Body of pancreas (tissue), 4 donors: ENCODE measurements around the gene STEAP2. TPM values are rescaled to one million over a fixed set of nuclear protein-coding genes. Genes with fewer than 3 reads are reported as not detected.

Source experiments
- ATAC-seq: fragments of 150-250 bp; one replicate; pipeline ENCODE4 v1.9.1; 2016
- DNase-seq, 4 donors: peaks; one replicate each; pipeline ENCODE4 v3.0.0-alpha.2; 2019
- H3K27ac ChIP-seq, 4 donors: fragments of 200-600 bp; sonication (generic); 1 replicate in 3 of 4; 2 replicates in 1 of 4; pipeline versions ENCODE4 v1.5.1 to v1.6.1; 2016 to 2019; ENCODE audit warnings: mild to moderate bottlenecking in 1 of 4, mixed read lengths in 1 of 4, moderate library complexity in 1 of 4
- H3K27me3 ChIP-seq, 2 donors: fragments of 200-600 bp; sonication (generic); one replicate each; pipeline ENCODE4 v1.6.0; 2016; ENCODE audit warnings: mild to moderate bottlenecking in 1 of 2
- H3K36me3 ChIP-seq, 2 donors: fragments of 200-600 bp; sonication (generic); replicated peaks in 1 of 2; 2 replicates each; pipeline ENCODE4 v1.5.1; 2016; ENCODE audit warnings: low read depth in 2 of 2; ENCODE audit not compliant: insufficient read depth in 1 of 2
- H3K4me1 ChIP-seq: fragments of 200-600 bp; sonication (generic); one replicate; pipeline ENCODE4 v1.6.0; 2016
- H3K4me3 ChIP-seq, 2 donors: fragments of 200-600 bp; sonication (generic); 1 replicate in 1 of 2; 2 replicates in 1 of 2; pipeline ENCODE4 v1.5.1; 2016 to 2019
- H3K9me3 ChIP-seq, 3 donors: fragments of 200-600 bp; sonication (generic); 1 replicate in 2 of 3; 2 replicates in 1 of 3; pipeline ENCODE4 v1.5.1; 2016
- POLR2A ChIP-seq, 3 donors: fragments of 450-650 bp; IDR thresholded peaks; one replicate each; pipeline ENCODE4 v1.6.1; 2016; ENCODE audit warnings: antibody characterized with exemption in 3 of 3, mild to moderate bottlenecking in 2 of 3
- WGBS, 2 donors: methylation state at CpG; one replicate each; pipeline ENCODE4 v1.1.5; 2017; 5-methylcytosine and 5-hydroxymethylcytosine counted together
- intact Hi-C: fragments of 100-400 bp; cut with DNase I; formaldehyde crosslinking; loops from one replicate; pipeline ENCODE4 v1.15.1; 2023
- small RNA-seq: library from RNA; depleted of rRNA; stranded (forward); fragments of <200 nt; gene quantifications from one replicate; pipeline ENCODE3, GENCODE V24; 2016
- total RNA-seq, 2 donors: library from RNA; depleted of rRNA; stranded (reverse); fragments of >200 nt; gene quantifications; one replicate each; pipeline ENCODE4 v1.1.0, GENCODE V29; 2016
- TF ChIP-seq, protein P1 (sequence below), 7 experiments: fragments of 450-650 bp in 4 of 7; fragments of 200-600 bp in 3 of 7; sonication (generic) in 3 of 7; IDR thresholded peaks; one replicate each; pipeline ENCODE4 v1.5.1; 2016 to 2019; ENCODE audit warnings: antibody characterized with exemption in 7 of 7

STEAP2 gene
- total RNA-seq, 2 donors from 2014 or later: 9.2 to 12.7 TPM

DNA sequence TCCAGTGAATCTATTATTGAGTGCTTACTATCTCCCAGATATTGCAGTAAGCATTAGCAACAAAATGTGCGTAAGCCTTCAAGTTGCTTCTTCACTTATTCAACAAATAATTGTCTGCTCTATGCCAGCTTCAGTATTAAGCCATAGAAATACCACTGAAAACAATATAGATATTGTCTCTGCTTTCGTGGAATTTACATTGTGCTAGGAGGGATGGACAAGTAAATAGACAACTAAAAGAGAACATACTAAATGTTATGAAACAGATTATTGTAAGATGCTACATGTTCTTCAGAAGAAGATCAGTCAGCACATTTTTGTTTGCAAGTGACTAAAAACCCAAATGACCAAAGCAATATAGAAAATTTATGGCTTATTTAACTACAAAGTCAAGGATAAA is 60.7 kb downstream of the STEAP2 start:
- no peak overlapping the region for H3K27ac ChIP-seq
- no peaks in the 10 kb centered on the region for H3K27me3 ChIP-seq
- TF ChIP-seq, protein P1, sequence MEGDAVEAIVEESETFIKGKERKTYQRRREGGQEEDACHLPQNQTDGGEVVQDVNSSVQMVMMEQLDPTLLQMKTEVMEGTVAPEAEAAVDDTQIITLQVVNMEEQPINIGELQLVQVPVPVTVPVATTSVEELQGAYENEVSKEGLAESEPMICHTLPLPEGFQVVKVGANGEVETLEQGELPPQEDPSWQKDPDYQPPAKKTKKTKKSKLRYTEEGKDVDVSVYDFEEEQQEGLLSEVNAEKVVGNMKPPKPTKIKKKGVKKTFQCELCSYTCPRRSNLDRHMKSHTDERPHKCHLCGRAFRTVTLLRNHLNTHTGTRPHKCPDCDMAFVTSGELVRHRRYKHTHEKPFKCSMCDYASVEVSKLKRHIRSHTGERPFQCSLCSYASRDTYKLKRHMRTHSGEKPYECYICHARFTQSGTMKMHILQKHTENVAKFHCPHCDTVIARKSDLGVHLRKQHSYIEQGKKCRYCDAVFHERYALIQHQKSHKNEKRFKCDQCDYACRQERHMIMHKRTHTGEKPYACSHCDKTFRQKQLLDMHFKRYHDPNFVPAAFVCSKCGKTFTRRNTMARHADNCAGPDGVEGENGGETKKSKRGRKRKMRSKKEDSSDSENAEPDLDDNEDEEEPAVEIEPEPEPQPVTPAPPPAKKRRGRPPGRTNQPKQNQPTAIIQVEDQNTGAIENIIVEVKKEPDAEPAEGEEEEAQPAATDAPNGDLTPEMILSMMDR (IDR thresholded peaks at IDR 0.05): no peak
- no peak for TF ChIP-seq POLR2A (IDR thresholded peaks at IDR 0.05)
- no peak for DNase-seq
- 79 to 84% methylated on average over 2 of the region's 2 CpGs for WGBS, 2 donors
- intact Hi-C loops: no loop called here
- H3K4me3 ChIP-seq: no peak overlapping the region
- H3K4me1 ChIP-seq: peaks cover 6% of the 10 kb centered on the region
- ATAC-seq: no peak
- no peaks in the 10 kb centered on the region for H3K36me3 ChIP-seq
- H3K9me3 ChIP-seq: no peaks in the 10 kb centered on the region

GRCh38 chr7:90274161-90274560 is 62.6 kb downstream of the STEAP2 start:
- Histone ChIP-seq H3K4me1 (no peaks in the 10 kb centered on the region), H3K36me3 (no peaks in the 10 kb centered on the region), H3K27me3 (no peaks in the 10 kb centered on the region), H3K4me3 (no peak overlapping the region), H3K27ac (no peak overlapping the region), H3K9me3 (no peaks in the 10 kb centered on the region)
- TF ChIP-seq, protein P1 (IDR thresholded peaks at IDR 0.05): no peak
- TF ChIP-seq POLR2A (IDR thresholded peaks at IDR 0.05): no peak
- ATAC-seq (no peak), DNase-seq (no peak)
- intact Hi-C loops: no loop called here

DNA sequence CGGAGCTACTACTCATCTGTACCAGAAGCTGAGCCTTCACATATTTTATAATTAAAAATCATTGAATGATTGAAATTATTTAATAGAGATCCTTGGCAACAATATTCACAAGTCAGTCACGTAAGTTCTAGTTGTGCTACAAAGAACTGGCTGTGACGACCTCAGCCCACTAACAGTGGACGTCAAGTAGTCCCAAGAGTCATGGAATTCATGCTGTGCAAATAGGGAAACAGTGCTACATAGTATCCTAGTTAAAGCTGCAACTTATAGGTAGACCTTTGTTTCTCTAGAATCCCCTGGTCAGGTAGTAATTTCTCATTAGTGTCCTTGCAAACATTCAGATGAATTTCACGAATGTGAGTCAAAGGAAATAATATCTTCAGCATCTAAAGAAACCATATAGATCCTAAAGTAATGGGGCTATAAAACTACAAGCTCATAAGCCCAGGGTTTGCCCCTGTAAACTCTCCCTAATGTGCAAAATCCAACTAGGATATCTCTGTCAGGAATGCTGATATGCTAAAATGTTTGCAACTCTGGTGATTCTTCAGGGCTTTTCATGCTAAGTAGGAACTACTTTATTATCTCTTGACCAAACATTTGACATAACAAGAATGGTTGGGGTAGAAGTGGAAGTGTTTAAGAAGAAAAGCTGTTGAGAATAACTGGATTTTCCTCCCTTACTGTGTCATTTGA is 64.6 kb downstream of the STEAP2 start:
- no peak for ATAC-seq
- Histone ChIP-seq H3K9me3 (no peaks in the 10 kb centered on the region), H3K36me3 (peaks cover 0 to 2% of the 10 kb centered on the region in 2 donors), H3K27me3 (no peaks in the 10 kb centered on the region), H3K4me1 (no peaks in the 10 kb centered on the region), H3K4me3 (no peak overlapping the region), H3K27ac (no peak overlapping the region)
- no peak for DNase-seq
- 65 to 80% methylated on average over 5 of the region's 5 CpGs for WGBS, 2 donors
- TF ChIP-seq, protein P1 (IDR thresholded peaks at IDR 0.05): no peak
- TF ChIP-seq POLR2A (IDR thresholded peaks at IDR 0.05): no peak
- intact Hi-C loops: no loop called here

Small RNA genes lying within 50 kb of the gene (small RNA-seq; reads per million reads assigned to genes)
- gene RF00019: not detected

Other genes starting within 250 kb of the STEAP2 start
- gene STEAP1, start 57.3 kb upstream of the STEAP2 start, total RNA-seq: 10 to 100 TPM in 1 of 2 donors, 1 to 10 TPM in 1; 3.0 to 12.7 TPM
- 10 to 100 TPM; 16.6 to 26.4 TPM for gene CFAP69, start 33.4 kb downstream of the STEAP2 start, total RNA-seq
- gene FAM237B, start 109.6 kb downstream of the STEAP2 start, total RNA-seq: not detected
- gene GTPBP10, start 135.0 kb downstream of the STEAP2 start, total RNA-seq: 10 to 100 TPM in 1 of 2 donors, 1 to 10 TPM in 1; 3.6 to 20.8 TPM
- 10 to 100 TPM; 18.1 to 25.2 TPM for gene CLDN12, start 191.7 kb downstream of the STEAP2 start, total RNA-seq